GM12874 (cell line): ENCODE measurements around the gene TRIM66.

ENCODE experiments used
- TF ChIP-seq, protein P1 (sequence below): IDR thresholded peaks from 2 replicates; pipeline ENCODE4 v1.5.1; 2011; ENCODE audit warnings: low read depth, mild to moderate bottlenecking, control low read depth, low read length, moderate library complexity; ENCODE audit not compliant: insufficient read depth

The TRIM66 gene

DNA sequence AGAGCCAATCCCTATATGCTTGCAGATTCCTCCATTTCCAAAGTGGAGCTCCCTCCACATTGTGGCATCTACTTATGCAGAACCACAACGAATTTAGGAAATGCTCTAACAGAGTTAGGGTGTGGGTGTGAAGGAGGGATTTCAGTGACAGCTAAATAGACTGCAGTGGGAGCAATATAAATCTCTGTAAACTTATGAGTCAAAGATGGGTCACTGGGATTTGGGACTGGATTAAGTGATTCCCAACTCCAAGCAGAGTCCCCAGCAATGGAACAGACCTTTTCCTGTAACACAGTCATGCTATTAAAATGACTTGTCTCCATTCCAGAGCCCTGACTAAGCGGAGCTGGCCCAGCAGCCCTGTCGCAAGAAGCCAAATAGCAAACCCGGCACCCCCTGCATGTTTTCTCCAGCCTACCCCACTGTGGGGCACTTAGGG lies 36.8 kb upstream of the TRIM66 start:
- TF ChIP-seq, protein P1, sequence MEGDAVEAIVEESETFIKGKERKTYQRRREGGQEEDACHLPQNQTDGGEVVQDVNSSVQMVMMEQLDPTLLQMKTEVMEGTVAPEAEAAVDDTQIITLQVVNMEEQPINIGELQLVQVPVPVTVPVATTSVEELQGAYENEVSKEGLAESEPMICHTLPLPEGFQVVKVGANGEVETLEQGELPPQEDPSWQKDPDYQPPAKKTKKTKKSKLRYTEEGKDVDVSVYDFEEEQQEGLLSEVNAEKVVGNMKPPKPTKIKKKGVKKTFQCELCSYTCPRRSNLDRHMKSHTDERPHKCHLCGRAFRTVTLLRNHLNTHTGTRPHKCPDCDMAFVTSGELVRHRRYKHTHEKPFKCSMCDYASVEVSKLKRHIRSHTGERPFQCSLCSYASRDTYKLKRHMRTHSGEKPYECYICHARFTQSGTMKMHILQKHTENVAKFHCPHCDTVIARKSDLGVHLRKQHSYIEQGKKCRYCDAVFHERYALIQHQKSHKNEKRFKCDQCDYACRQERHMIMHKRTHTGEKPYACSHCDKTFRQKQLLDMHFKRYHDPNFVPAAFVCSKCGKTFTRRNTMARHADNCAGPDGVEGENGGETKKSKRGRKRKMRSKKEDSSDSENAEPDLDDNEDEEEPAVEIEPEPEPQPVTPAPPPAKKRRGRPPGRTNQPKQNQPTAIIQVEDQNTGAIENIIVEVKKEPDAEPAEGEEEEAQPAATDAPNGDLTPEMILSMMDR, result no peak

DNA sequence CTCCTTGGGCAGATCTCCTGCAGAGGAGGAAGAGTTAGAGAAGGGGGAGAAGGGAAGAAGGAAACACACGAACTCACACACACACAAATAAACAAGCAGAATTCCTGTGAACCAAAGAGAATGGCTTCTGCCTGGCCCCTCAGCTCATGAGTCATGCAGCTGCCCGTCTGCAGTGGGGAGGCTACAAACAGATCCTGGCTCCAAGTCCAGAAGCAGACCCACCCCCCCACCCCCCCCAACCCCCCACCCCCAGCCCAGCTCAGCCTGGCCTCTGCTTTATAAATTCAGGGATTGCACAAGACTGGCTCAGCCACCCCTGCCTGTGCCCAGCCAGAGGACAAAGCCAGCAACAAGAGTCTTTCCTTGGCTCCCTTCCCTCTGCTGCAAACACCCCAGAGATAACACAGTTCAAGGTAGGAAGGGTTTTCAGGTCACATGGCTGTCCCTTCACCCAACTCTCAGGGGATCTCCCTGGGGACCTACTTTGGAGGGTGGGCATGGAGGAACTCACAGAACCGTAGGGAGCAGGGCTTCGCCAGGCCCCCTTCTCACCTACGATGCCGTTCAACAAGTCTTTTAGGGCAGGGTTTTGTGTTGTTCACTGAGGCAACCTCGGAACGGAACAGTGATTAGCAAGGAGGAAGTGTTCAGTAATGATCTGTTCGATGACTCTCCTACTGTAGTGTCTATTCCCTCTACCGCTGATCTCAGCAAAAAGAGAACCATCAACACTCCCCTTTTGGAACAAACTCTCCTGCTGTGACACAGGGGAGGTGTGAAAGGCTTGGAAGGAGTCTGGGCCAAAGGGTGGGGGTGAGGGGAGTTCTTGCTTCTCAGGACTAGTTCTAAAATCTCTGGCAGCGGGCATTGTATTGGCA lies 35.6 kb upstream of the TRIM66 start:
- TF ChIP-seq, protein P1, result no peak

DNA sequence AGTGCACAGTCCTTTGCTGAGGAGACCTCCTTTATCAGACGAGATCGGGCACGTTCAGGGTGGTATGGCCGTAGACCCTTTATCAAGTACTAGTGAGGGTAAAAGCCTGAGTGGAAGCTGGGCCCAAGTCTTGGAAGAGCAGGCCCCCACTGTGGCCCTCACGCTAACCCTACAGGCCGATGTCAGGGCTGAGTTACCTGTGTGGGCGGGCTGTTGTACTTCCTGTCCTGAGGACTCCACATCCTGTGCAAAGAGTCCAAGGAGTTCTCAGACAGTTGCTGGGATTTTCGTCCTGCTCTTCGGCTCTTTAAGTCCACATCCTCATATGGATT lies 35.0 kb upstream of the TRIM66 start:
- TF ChIP-seq, protein P1, result no peak

DNA sequence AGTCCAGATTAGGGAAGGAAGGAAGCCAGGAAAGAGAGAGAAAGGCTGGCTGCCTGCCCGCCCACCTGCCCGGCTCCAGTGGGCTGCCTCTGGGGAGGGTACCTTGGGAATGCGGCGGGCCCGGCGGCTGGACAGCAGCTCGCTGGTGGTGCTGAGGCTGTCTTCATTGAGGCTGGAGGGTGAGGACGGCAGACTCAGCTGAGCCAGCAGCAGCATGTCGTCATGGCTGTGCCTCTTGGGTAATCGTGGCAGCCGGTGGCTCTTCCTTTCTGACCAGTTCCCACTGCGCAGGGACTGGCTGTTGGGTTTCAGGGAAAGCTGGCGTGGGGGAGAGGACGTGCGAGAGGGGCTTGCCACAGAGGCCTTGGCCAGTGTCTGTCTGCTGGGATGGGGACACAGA lies 33.0 kb upstream of the TRIM66 start:
- TF ChIP-seq, protein P1, result no peak

DNA sequence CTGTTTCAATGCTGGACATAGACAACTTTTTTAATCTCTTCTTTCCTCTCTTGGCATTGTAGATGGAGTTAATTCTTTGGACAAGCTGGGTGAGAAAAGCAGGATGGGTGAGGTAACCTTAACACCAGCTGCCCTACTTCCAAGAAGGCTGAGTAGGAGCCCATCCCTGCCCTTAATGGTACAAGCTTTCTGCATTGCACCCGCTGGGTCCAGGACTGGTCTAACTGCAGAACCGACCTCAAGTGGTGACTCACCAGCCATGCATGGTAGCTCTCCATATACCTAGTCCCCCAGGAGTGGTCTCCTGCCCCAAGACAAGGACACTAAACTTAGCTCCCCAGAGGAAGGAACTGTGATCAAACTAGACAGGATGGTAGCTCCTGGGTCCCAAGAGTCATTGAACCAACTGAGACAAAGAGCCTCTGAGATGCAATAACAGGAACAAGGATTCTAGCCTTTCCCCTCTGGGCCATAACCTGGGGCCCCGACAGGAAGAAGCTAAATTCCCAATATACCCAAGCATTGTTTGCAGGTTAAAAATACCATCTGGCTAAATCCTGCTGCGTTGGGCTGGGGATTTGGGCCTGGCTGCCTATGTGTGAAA lies 32.3 kb upstream of the TRIM66 start:
- TF ChIP-seq, protein P1, result no peak

DNA sequence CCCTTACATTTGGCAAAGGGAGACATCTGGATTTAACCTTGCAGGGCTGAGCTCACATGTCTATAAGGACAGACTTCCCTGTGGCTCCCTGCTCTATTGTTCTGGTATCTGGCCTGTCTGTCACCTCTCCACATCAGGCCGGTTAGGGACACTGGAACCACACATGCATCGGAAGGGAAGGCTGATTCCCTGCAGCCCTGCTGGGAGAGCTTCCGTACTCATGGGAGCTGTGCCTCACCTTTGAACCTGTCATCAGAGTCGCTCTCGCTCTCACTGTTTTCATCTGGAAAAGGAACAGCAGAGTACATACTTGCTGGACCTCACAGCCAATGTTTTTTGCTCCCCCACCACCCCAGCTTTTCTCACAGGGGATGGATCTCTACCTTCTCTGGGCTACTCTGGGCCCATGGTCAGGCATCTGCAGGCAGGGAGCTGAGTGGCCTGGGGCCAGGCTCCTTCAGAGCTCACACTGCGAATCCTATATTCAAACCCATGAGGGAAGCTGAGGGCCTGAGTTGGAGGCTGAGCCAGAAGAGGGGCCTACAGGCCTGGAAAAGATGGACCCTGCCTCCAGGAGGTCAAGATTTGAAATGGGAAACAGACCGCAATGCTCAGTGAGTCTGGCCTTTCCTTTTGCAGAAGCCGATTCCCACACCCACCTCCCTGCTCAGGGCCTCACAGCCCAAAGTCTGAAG lies 31.4 kb upstream of the TRIM66 start:
- TF ChIP-seq, protein P1, result no peak

DNA sequence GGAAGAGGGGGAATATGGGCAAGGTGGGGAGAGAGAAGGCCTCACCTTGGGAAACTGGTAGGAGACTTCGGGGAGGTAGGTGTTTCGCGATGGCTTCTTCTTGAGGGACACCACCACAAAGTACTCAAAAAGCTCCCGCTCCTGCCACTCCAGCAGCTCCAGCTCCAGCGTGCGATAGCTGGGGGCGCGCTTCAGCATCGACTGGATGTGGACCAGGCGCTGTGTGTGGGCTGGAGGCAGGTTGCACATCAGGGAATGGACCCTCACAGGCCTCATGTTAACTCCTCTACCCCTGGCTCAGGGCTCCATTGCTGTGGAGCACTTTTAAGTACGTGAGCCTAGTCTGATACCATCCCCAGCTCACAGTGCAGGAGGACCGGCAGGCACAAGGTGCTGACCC lies 30.0 kb upstream of the TRIM66 start:
- TF ChIP-seq, protein P1, result no peak
